Tibial artery (tissue), 4 donors: Measurements from ENCODE around the gene SAMM50.
"Not testable (repeated sequence)": the region's sequence is repeated elsewhere in the genome, so short reads cannot be mapped to it uniquely, and the experiment has no call there.

Experiments
- DNase-seq, 2 donors: peaks; one replicate each; pipeline ENCODE4 v3.0.0-alpha.2; 2019
- H3K27ac ChIP-seq, 2 donors: fragments of 200-600 bp; sonication (generic) in 1 of 2; 1 replicate in 1 of 2; 2 replicates in 1 of 2; pipeline ENCODE4 v1.5.1; 2018 to 2019; ENCODE audit warnings: mild to moderate bottlenecking in 1 of 2
- H3K27me3 ChIP-seq, 2 donors: fragments of 200-600 bp; sonication (generic) in 1 of 2; one replicate each; pipeline versions ENCODE4 v1.5.1 to v1.6.0; 2016 to 2019
- H3K36me3 ChIP-seq, 3 donors: fragments of 200-600 bp; sonication (generic) in 2 of 3; one replicate each; pipeline ENCODE4 v1.5.1; 2016 to 2019; ENCODE audit warnings: mild to moderate bottlenecking in 2 of 3
- H3K4me1 ChIP-seq, 4 donors: fragments of 200-600 bp; sonication (generic) in 2 of 4; 1 replicate in 3 of 4; 2 replicates in 1 of 4; pipeline ENCODE4 v1.5.1; 2016 to 2019
- H3K4me3 ChIP-seq, 2 donors: fragments of 200-600 bp; sonication (generic) in 1 of 2; 1 replicate in 1 of 2; 2 replicates in 1 of 2; pipeline ENCODE4 v1.5.1; 2018 to 2019; ENCODE audit warnings: mild to moderate bottlenecking in 2 of 2
- H3K9me3 ChIP-seq, 3 donors: fragments of 200-600 bp; sonication (generic) in 1 of 3; one replicate each; pipeline ENCODE4 v1.5.1; 2016 to 2019
- intact Hi-C: fragments of 100-400 bp; cut with DNase I; formaldehyde crosslinking; loops from one replicate; pipeline ENCODE4 v1.15.0; 2023; ENCODE audit warnings: low total_unique reads
- TF ChIP-seq, protein P1 (sequence below), 2 experiments: fragments of 200-600 bp in 1 of 2; fragments of 450-650 bp in 1 of 2; IDR thresholded peaks; one replicate each; pipeline ENCODE4 v1.5.1; 2017 to 2019; ENCODE audit warnings: antibody characterized with exemption in 2 of 2, mild to moderate bottlenecking in 1 of 2, moderate library complexity in 1 of 2

SAMM50 gene

DNA sequence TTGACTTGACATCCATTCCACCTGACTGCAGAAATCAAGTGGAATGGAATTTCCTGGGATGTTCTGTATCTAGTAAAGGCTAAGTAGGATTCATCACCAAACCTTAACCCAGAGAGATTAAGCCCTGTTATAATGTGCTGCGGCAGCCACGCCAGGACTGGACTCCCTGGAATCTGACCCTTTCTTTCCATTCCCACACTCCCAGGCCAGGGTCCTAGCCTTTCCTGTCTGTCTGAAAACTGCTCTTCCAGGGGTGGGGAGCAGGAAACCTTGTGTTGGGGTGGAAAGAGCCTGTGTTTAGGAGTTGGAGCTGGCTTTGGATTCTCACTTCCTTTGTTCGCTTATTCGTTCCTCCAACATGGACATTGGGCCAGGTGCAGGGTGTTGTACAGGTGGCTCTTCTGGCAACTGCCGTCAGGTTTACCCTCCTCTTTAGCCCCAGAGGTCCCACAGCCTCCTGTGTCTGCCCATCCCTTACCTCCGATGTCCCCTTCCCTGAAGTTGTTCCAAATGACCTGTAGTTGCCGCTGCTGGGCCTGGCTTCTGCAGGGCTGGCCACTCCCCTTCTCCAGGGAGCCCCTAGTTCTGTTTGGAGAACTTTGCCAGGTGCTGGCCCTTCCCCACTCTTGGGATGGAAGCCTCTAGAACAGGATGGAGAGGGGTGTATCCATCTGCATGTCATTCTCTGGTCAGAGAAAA is 48.3 kb downstream of the SAMM50 start:
- no peak for DNase-seq
- Histone ChIP-seq H3K27me3 (no peaks in the 10 kb centered on the region), H3K9me3 (no peaks in the 10 kb centered on the region), H3K4me3 (no peak overlapping the region), H3K27ac (no peak overlapping the region), H3K36me3 (peaks cover 7 to 23% (median 12%) of the 10 kb centered on the region in 3 donors), H3K4me1 (no peaks in the 10 kb centered on the region)
- TF ChIP-seq, protein P1, sequence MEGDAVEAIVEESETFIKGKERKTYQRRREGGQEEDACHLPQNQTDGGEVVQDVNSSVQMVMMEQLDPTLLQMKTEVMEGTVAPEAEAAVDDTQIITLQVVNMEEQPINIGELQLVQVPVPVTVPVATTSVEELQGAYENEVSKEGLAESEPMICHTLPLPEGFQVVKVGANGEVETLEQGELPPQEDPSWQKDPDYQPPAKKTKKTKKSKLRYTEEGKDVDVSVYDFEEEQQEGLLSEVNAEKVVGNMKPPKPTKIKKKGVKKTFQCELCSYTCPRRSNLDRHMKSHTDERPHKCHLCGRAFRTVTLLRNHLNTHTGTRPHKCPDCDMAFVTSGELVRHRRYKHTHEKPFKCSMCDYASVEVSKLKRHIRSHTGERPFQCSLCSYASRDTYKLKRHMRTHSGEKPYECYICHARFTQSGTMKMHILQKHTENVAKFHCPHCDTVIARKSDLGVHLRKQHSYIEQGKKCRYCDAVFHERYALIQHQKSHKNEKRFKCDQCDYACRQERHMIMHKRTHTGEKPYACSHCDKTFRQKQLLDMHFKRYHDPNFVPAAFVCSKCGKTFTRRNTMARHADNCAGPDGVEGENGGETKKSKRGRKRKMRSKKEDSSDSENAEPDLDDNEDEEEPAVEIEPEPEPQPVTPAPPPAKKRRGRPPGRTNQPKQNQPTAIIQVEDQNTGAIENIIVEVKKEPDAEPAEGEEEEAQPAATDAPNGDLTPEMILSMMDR (IDR thresholded peaks at IDR 0.05): no peak
- intact Hi-C loops: no loop called here

DNA sequence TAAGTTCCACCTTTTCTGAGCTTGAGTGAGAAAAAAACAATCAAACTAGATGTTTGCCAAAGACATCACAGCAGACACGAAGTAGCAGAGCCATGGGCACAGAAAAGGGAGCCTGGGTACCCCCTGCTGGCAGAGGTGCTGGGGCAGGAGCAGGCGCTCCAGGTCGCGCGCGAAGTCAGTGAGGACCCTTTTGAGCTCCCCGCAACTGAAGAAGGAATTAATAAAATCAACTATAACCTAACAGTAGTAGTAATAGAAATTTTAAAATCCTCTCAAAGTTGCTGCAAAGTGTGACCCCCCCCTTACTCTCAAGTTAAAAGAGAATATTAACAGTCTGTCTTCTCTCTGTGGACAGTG is 48.8 kb downstream of the SAMM50 start:
- TF ChIP-seq, protein P1 (IDR thresholded peaks at IDR 0.05): no peak
- intact Hi-C loops: no loop called here
- no peak overlapping the region for H3K27ac ChIP-seq

DNA sequence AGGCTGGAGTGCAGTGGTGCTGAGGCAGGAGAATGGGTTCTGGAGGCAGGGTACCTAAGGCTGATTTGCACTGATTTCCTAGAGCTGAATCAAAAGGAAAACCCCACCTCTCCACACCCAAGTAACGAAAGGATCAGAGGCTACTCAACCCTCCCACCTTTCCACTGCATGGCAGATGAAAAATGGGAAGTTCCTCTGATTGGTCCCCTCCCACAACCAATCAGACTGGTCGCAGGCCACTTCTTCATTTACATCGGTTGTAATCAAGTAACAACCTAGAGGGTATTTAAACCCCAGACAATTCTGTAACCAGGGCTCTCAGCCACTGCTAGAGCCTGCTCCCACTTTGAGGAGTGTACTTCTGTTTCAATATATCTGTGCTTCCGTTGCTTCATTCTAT is 50.3 kb downstream of the SAMM50 start:
- H3K9me3 ChIP-seq: no peaks in the 10 kb centered on the region
- TF ChIP-seq, protein P1 (IDR thresholded peaks at IDR 0.05): no peak
- intact Hi-C loops: no loop called here
- H3K27ac ChIP-seq: no peak overlapping the region
- no peaks in the 10 kb centered on the region for H3K27me3 ChIP-seq
- H3K4me1 ChIP-seq: no peaks in the 10 kb centered on the region
- H3K4me3 ChIP-seq: no peak overlapping the region
- DNase-seq: no peak
- peaks cover 0 to 7% (median 3%) of the 10 kb centered on the region in 3 donors for H3K36me3 ChIP-seq

More for the DNA sequence above, 48.8 kb downstream of the SAMM50 start:
- H3K36me3 ChIP-seq: peaks cover 1 to 18% (median 7%) of the 10 kb centered on the region in 3 donors
- no peak for DNase-seq
- H3K4me1 ChIP-seq: no peaks in the 10 kb centered on the region
- no peaks in the 10 kb centered on the region for H3K9me3 ChIP-seq
- H3K4me3 ChIP-seq: no peak overlapping the region
- no peaks in the 10 kb centered on the region for H3K27me3 ChIP-seq

DNA sequence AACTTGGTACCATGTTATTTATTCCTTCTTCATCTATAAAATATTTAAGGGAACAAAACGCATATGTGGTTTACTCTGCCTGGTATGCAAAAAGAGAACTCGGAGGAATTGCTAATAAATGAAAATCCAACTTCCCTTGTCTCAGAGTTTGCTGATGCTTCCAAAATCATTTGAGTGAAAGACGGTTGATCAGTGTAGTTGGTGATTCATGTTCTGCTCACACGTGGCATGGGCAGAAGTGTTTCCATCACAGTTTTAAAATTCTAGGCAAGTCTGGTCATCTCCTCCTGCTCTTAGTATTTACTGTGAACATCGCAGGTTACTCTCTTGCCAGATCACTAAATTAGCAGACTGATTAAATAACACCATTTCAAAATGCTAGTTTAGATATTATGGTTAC is 56.9 kb downstream of the SAMM50 start:
- Histone ChIP-seq H3K4me1 (no peaks in the 10 kb centered on the region), H3K27ac (no peak overlapping the region), H3K27me3 (no peaks in the 10 kb centered on the region), H3K4me3 (no peak overlapping the region), H3K9me3 (no peaks in the 10 kb centered on the region), H3K36me3 (no peaks in the 10 kb centered on the region)
- intact Hi-C loops: no loop called here
- TF ChIP-seq, protein P1 (IDR thresholded peaks at IDR 0.05): no peak
- DNase-seq: no peak

DNA sequence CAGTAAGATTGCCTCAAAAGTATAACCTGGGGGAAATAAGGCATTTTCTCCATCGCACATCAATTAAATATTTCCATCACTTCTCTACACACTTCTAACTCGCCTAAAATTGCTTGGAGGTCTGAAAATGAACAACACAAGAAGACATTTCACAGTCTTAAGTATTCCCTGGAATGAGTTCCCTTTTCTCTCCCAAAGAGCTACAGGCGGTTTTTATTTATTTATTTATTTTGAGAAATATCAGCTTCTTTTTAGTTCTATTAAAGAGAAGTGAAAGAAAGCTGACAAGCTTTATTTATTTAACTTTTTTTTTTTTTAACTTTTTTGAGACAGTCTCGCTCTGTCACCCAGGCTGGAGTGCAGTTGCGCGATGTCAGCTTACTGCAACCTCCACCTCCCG is 57.3 kb downstream of the SAMM50 start:
- Histone ChIP-seq H3K27me3 (no peaks in the 10 kb centered on the region), H3K9me3 (no peaks in the 10 kb centered on the region), H3K36me3 (no peaks in the 10 kb centered on the region), H3K27ac (no peak overlapping the region), H3K4me3 (no peak overlapping the region), H3K4me1 (no peaks in the 10 kb centered on the region)
- intact Hi-C loops: no loop called here
- DNase-seq: no peak
- TF ChIP-seq, protein P1 (IDR thresholded peaks at IDR 0.05): no peak

DNA sequence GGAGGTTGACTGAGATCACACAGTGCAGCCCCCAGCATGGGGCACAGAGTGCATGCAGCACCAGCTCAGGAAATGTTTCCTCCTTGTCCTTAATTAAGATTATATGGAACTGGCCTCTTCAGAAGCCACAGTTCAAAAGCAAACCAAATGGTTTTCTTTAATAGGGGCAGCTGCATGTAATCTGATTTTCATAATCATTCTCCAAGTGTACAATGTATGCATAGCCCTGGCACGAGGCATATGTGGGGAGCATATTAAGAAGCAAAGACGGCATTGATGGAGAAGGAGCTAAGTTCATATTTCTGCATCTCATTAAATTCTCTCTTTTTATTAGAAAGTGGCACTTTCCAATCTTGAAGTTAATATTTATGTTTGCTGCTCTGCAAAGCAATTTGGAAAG is 59.0 kb downstream of the SAMM50 start:
- DNase-seq: no peak
- TF ChIP-seq, protein P1 (IDR thresholded peaks at IDR 0.05): no peak
- H3K27ac ChIP-seq: no peak overlapping the region
- intact Hi-C loops: no loop called here
- H3K4me3 ChIP-seq: no peak overlapping the region
- no peaks in the 10 kb centered on the region for H3K27me3 ChIP-seq
- no peaks in the 10 kb centered on the region for H3K4me1 ChIP-seq
- H3K36me3 ChIP-seq: no peaks in the 10 kb centered on the region
- H3K9me3 ChIP-seq: no peaks in the 10 kb centered on the region

DNA sequence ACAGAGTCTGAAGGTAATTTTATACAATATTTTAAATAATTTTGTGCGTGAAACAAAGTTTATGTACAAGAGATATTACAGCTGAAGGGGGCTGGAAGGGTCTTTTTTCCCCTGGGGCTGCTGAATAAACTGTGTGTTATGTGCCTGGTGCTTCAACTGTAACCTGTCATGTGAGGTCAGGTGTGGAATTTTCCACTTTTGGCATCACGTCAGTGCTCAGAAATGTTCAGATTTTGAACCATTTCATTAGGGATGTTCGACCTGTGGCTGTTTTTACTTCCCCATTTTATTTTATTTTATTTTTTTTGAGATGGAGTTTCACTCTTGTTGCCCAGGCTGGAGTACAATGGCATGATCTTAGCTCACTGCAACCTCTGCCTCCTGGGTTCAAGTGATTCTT is 61.3 kb downstream of the SAMM50 start:
- H3K27me3 ChIP-seq, H3K4me3 ChIP-seq, H3K4me1 ChIP-seq, H3K9me3 ChIP-seq, intact Hi-C loops, H3K27ac ChIP-seq, DNase-seq, H3K36me3 ChIP-seq: not testable (repeated sequence)
